Uterus (tissue), 4 donors: ENCODE results near the gene EEFSEC. TPM values are rescaled to one million over a fixed set of nuclear protein-coding genes. Genes with fewer than 3 reads are reported as not detected.

Experiments
- DNase-seq, 2 donors: peaks; one replicate each; pipeline ENCODE4 v3.0.0-alpha.2; 2019 to 2020
- H3K27ac ChIP-seq, 2 donors: fragments of 200-600 bp; sonication (generic); 1 replicate in 1 of 2; 2 replicates in 1 of 2; pipeline ENCODE4 v1.5.1; 2016 to 2018
- H3K27me3 ChIP-seq, 2 donors: fragments of 200-600 bp; sonication (generic); one replicate each; pipeline ENCODE4 v1.5.1; 2018 to 2019; ENCODE audit warnings: control low read depth in 1 of 2
- H3K36me3 ChIP-seq, 2 donors: fragments of 200-600 bp; sonication (generic); one replicate each; pipeline ENCODE4 v1.5.1; 2019; ENCODE audit warnings: control low read depth in 1 of 2
- H3K4me1 ChIP-seq, 2 donors: fragments of 200-600 bp; sonication (generic); one replicate each; pipeline ENCODE4 v1.5.1; 2018 to 2019; ENCODE audit warnings: control low read depth in 1 of 2
- H3K4me3 ChIP-seq, 2 donors: fragments of 200-600 bp; sonication (generic); 1 replicate in 1 of 2; 2 replicates in 1 of 2; pipeline ENCODE4 v1.5.1; 2018 to 2019; ENCODE audit warnings: mild to moderate bottlenecking in 1 of 2
- H3K9me3 ChIP-seq, 2 donors: fragments of 200-600 bp; sonication (generic); one replicate each; pipeline ENCODE4 v1.5.1; 2019; ENCODE audit warnings: control low read depth in 1 of 2
- CTCF ChIP-seq, 4 experiments: fragments of 200-600 bp in 2 of 4; fragments of 450-650 bp in 2 of 4; sonication (generic) in 2 of 4; IDR thresholded peaks; one replicate each; pipeline ENCODE4 v1.5.1; 2016 to 2019; ENCODE audit warnings: antibody characterized with exemption in 4 of 4, mild to moderate bottlenecking in 2 of 4, moderate library complexity in 1 of 4
- POLR2A ChIP-seq, 2 donors: fragments of 450-650 bp; IDR thresholded peaks; one replicate each; pipeline ENCODE4 v1.6.1; 2016; ENCODE audit warnings: antibody characterized with exemption in 2 of 2, mild to moderate bottlenecking in 1 of 2, moderate library complexity in 1 of 2
- intact Hi-C: fragments of 100-400 bp; cut with DNase I; formaldehyde crosslinking; loops from one replicate; pipeline ENCODE4 v1.15.1; 2023; ENCODE audit warnings: low total_unique reads
- total RNA-seq, 4 donors: library from RNA; depleted of rRNA in 3 of 4; stranded (reverse); fragments of >200 nt in 3 of 4; gene quantifications; one replicate each; pipeline versions ENCODE4 v1.1.0 to v1.2.4, GENCODE V29; 2014 to 2023
- donor health status: DM: yes; HTN: yes; CAD: no.

Gene EEFSEC
- total RNA-seq, 4 donors from 2014 or later: 2.9 to 20.0 (median 12.5) TPM

- Histone ChIP-seq H3K27ac (no peak overlapping the region), H3K36me3 (no peaks in the 10 kb centered on the region), H3K27me3 (no peaks in the 10 kb centered on the region), H3K4me1 (no peaks in the 10 kb centered on the region), H3K9me3 (no peaks in the 10 kb centered on the region), H3K4me3 (no peak overlapping the region)
- DNase-seq: no peak
- intact Hi-C loops: no loop called here
- TF ChIP-seq CTCF (IDR thresholded peaks at IDR 0.05): no peak
- no peak for TF ChIP-seq POLR2A (IDR thresholded peaks at IDR 0.05)
Measured at GRCh38 chr3:128412180-128413002, 259.1 kb downstream of the EEFSEC start.

- Histone ChIP-seq H3K27ac (no peak overlapping the region), H3K4me1 (no peaks in the 10 kb centered on the region), H3K27me3 (no peaks in the 10 kb centered on the region), H3K36me3 (no peaks in the 10 kb centered on the region), H3K4me3 (no peak overlapping the region), H3K9me3 (no peaks in the 10 kb centered on the region)
- no peak for DNase-seq
- intact Hi-C loops: no loop called here
- TF ChIP-seq CTCF (IDR thresholded peaks at IDR 0.05) (no peak), POLR2A (IDR thresholded peaks at IDR 0.05) (no peak)
Measured at GRCh38 chr3:128413003-128413370, 259.7 kb downstream of the EEFSEC start.

- H3K27me3 ChIP-seq: no peaks in the 10 kb centered on the region
- no peak for DNase-seq
- H3K4me1 ChIP-seq: no peaks in the 10 kb centered on the region
- no peak for TF ChIP-seq CTCF (IDR thresholded peaks at IDR 0.05)
- H3K36me3 ChIP-seq: no peaks in the 10 kb centered on the region
- H3K4me3 ChIP-seq: no peak overlapping the region
- no peaks in the 10 kb centered on the region for H3K9me3 ChIP-seq
- H3K27ac ChIP-seq: no peak overlapping the region
- intact Hi-C loops: no loop called here
Measured at GRCh38 chr3:128413413-128414205, 260.3 kb downstream of the EEFSEC start.

- TF ChIP-seq POLR2A (IDR thresholded peaks at IDR 0.05) (no peak), CTCF (IDR thresholded peaks at IDR 0.05) (no peak)
- DNase-seq: no peak
- H3K4me1 ChIP-seq: no peaks in the 10 kb centered on the region
- no peak overlapping the region for H3K27ac ChIP-seq
- H3K36me3 ChIP-seq: no peaks in the 10 kb centered on the region
- H3K9me3 ChIP-seq: no peaks in the 10 kb centered on the region
- no peak overlapping the region for H3K4me3 ChIP-seq
- H3K27me3 ChIP-seq: no peaks in the 10 kb centered on the region
- intact Hi-C loops: no loop called here
Measured at GRCh38 chr3:128415200-128415772, 262.0 kb downstream of the EEFSEC start.
